NCI-H2227 treated with DMSO at 0.1 percent for 48 hours (cell line): ENCODE results near the gene LIMS2.

Experiments
- DNase-seq: peaks from one replicate; lab custom pipeline; 2025; lab: John Stamatoyannopoulos, UW

LIMS2 gene

GRCh38 chr2:127633556-127634065 lies 41.7 kb downstream of the LIMS2 start:
- DNase-seq = no peak

- DNase-seq = no peak
These were observed 42.5 kb downstream of the LIMS2 start for GRCh38 chr2:127632592-127633489.

- DNase-seq = no peak
These were observed 43.2 kb downstream of the LIMS2 start for GRCh38 chr2:127631997-127632581.

- DNase-seq = no peak
These were observed 43.8 kb downstream of the LIMS2 start for GRCh38 chr2:127631541-127631996.

- no peak for DNase-seq
These were observed 44.3 kb downstream of the LIMS2 start for GRCh38 chr2:127630864-127631540.

- no peak for DNase-seq
These were observed 45.0 kb downstream of the LIMS2 start for GRCh38 chr2:127630096-127630863.

GRCh38 chr2:127629637-127630036 lies 45.7 kb downstream of the LIMS2 start:
- no peak for DNase-seq

- DNase-seq = no peak
These were observed 46.3 kb downstream of the LIMS2 start for GRCh38 chr2:127628767-127629614.

GRCh38 chr2:127627740-127628571 lies 47.4 kb downstream of the LIMS2 start:
- no peak for DNase-seq

- no peak for DNase-seq
These were observed 48.2 kb downstream of the LIMS2 start for GRCh38 chr2:127626917-127627739.

GRCh38 chr2:127626175-127626574 lies 49.2 kb downstream of the LIMS2 start:
- no peak for DNase-seq

GRCh38 chr2:127625572-127625951 lies 49.8 kb downstream of the LIMS2 start:
- no peak for DNase-seq

GRCh38 chr2:127624756-127625571 lies 50.4 kb downstream of the LIMS2 start:
- DNase-seq = no peak

- no peak for DNase-seq
These were observed 51.0 kb downstream of the LIMS2 start for GRCh38 chr2:127624320-127624755.

GRCh38 chr2:127623388-127624319 lies 51.7 kb downstream of the LIMS2 start:
- DNase-seq = no peak

- DNase-seq = no peak
These were observed 52.6 kb downstream of the LIMS2 start for GRCh38 chr2:127622561-127623387.
